ENCODE measurements around the gene BMP8A.
"Not testable (repeated sequence)": the region's sequence is repeated elsewhere in the genome, so short reads cannot be mapped to it uniquely, and the experiment has no call there.

BMP8A gene

DNA sequence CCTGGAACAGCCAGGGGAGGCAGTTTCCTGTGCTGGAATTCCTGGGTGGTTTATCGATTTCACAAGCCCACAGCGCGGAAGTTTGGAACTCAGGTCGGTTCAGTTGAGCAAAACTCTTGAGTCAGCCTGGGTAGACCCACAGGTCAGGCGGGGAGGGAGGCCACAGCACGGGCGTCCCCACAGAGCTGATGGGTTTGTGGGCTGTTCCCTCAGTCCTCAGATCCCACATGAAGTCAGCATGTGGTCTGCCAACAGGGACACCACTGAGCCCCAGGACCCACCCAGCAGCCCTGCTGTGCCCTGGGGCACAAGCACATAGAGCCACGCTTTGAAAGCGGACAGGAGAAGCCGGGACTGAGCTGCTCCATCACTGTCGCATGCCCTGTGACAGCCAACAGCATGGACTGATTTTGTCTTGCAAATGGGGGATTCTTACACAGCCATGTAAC lies 17.4 kb downstream of the BMP8A start:
- TF ChIP-seq, protein P1, sequence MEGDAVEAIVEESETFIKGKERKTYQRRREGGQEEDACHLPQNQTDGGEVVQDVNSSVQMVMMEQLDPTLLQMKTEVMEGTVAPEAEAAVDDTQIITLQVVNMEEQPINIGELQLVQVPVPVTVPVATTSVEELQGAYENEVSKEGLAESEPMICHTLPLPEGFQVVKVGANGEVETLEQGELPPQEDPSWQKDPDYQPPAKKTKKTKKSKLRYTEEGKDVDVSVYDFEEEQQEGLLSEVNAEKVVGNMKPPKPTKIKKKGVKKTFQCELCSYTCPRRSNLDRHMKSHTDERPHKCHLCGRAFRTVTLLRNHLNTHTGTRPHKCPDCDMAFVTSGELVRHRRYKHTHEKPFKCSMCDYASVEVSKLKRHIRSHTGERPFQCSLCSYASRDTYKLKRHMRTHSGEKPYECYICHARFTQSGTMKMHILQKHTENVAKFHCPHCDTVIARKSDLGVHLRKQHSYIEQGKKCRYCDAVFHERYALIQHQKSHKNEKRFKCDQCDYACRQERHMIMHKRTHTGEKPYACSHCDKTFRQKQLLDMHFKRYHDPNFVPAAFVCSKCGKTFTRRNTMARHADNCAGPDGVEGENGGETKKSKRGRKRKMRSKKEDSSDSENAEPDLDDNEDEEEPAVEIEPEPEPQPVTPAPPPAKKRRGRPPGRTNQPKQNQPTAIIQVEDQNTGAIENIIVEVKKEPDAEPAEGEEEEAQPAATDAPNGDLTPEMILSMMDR (conservative IDR thresholded peaks at IDR 0.05; ENCODE audit: control insufficient read depth, insufficient read depth, low read depth, low read length) = no peak
- no peak overlapping the region for H3K4me3 ChIP-seq (ENCODE audit: control insufficient read depth, low read depth, low read length)
- DNase-seq (ENCODE audit: low read depth) = peak; percentile 68

DNA sequence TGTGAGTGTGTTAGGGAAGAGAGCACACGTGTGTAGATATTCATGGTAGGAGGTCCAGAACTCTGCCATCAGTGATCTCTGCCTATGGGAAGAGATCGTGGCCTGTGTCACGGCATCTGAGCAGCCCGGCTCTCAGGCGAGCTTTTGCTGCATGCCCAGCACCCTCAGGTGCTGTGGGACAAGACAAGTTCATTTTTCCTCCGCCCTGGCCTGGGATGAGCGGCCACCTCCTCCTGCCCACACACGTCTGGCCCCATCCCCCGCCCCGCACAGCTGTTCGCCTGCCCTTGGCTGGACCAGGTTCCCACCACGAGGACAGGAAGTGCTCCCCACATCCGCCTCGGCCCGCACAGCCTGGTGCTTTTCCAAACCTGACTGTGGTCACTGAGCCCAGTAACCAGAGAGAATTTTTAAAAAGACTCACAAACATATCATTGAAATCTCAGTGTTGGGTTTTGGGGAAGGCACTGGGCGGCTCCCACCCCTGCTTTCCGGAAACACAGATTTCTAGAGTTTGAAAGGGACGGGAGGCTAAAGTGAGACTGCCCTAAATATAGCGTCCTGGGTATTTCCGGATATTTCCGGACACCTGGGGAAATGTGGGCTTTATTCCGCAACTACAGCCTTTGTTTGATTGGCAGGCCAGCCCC lies 18.0 kb downstream of the BMP8A start:
- no peak overlapping the region for H3K4me3 ChIP-seq (ENCODE audit: control insufficient read depth, low read depth, low read length)
- TF ChIP-seq, protein P1 (conservative IDR thresholded peaks at IDR 0.05; ENCODE audit: control insufficient read depth, insufficient read depth, low read depth, low read length) = no peak
- peak; percentile 56 for DNase-seq (ENCODE audit: low read depth)

DNA sequence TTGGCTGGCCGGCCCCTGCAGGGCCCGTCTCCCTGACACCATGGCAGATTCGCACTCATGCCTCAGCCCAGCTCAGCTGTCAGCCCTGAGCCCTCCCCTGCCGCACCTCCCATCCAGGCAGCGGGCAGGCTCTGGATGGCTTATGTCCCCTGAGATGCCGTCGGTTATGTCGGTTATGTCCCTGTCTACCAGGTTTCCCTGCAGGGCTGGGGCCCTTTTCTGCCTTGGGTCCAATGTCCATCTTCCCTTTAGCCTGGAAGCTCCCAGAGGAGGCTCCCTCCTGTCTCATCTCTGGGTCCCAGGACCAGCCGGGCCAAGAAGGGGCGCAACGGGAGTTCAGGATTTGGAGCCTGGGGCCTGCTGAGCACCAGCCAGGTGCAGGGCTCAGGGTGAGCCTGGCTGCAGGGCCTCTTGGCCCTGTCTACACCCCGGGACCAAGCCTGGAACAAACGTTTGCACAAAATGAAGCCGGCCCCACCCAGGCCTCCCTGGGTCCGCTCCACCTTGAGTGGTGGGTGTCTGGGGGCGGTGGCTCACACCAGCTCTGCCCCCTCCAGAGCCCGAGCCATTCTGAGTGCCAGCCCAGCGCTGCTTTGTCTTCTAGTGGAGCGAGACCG lies 19.2 kb downstream of the BMP8A start:
- not testable (repeated sequence) for DNase-seq (ENCODE audit: low read depth); H3K4me3 ChIP-seq (ENCODE audit: control insufficient read depth, low read depth, low read length)

DNA sequence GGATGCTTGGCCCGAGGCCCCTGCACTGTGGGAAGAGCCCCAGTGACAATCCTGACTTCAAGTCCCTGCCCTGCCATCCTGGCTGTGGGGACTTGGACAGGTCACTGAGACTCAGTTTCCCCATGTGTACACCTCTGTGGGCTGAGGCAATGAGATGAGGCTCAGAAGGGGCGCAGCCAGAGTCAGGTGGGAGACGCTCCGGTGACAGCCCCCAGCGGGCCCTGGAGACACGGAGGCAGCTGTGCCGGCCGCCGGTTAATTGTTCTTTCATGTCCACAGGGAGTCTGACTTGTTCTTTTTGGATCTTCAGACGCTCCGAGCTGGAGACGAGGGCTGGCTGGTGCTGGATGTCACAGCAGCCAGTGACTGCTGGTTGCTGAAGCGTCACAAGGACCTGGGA lies 20.0 kb downstream of the BMP8A start:
- H3K4me3 ChIP-seq (ENCODE audit: control insufficient read depth, low read depth, low read length); DNase-seq (ENCODE audit: low read depth): not testable (repeated sequence)

DNA sequence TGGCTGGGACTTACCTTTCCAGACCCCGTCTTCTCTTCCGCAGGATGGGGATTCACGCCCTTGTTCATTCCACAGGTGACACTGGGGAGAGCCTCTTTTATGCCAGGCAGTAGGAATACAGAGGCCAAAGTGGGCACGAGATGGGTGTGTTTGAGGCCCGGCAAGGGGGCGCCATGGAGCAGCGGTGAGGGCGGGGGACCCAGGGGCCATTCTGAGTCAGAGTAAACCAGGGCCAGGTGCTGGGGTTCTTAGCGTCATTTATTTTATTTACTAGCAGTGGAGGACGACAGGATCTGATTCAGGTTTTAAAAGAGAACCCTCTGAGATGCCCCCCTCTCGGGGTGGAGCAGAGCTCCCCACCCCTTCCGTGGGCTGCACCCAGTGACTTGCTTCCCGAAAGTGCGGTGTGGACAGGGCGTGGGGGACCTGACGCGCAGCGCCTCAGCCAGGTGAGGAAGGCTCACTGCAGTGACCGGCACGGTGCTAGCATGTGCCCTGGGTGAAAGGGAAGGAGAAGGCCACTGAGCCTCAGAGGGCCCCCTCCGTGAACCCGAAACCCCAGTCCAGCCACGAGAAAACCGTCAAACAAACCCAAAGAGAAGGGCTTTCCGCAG lies 20.9 kb downstream of the BMP8A start:
- not testable (repeated sequence) for DNase-seq (ENCODE audit: low read depth)

DNA sequence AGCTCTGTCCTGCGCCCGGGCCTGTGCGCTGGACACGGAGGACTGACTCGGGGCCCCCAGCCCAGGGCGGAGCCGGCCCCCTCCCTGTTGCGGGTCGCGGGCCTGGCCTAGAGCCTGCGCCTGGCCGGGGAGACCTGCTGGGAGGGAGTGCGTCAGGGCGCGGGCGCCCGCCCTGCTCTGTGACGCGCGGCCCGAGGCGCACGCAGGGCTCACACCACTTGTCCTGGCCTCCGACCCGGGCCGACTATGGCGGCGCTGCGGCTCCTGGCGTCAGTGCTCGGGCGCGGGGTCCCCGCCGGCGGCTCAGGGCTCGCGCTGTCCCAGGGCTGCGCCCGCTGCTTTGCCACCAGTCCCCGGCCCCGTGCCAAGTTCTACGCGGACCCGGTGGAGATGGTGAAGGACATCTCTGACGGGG lies 23.3 kb downstream of the BMP8A start:
- DNase-seq (ENCODE audit: low read depth); H3K4me3 ChIP-seq (ENCODE audit: control insufficient read depth, low read depth, low read length): not testable (repeated sequence)

More for the DNA sequence above, 20.9 kb downstream of the BMP8A start:
- not testable (repeated sequence) for H3K4me3 ChIP-seq (ENCODE audit: control insufficient read depth, low read depth, low read length)

DNA sequence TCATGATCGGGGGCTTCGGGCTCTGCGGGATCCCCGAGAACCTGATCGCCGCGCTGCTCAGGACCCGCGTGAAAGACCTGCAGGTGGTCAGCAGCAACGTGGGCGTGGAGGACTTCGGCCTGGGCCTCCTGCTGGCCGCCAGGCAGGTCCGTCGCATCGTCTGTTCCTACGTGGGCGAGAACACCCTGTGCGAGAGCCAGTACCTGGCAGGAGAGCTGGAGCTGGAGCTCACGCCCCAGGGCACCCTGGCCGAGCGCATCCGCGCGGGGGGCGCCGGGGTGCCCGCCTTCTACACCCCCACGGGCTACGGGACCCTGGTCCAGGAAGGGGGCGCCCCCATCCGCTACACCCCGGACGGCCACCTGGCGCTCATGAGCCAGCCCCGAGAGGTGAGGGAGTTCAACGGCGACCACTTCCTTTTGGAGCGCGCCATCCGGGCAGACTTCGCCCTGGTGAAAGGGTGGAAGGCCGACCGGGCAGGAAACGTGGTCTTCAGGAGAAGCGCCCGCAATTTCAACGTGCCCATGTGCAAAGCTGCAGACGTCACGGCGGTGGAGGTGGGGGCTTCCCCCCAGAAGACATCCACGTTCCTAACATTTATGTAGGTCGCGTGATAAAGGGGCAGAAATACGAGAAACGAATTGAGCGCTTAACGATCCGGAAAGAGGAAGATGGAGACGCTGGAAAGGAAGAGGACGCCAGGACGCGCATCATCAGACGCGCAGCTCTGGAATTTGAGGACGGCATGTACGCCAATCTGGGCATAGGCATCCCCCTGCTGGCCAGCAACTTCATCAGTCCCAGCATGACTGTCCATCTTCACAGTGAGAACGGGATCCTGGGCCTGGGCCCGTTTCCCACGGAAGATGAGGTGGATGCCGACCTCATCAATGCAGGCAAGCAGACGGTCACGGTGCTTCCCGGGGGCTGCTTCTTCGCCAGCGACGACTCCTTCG lies 24.0 kb downstream of the BMP8A start:
- DNase-seq (ENCODE audit: low read depth) = peak; percentile 46
- H3K4me3 ChIP-seq (ENCODE audit: control insufficient read depth, low read depth, low read length) = peak overlapping the region; percentile 25

DNA sequence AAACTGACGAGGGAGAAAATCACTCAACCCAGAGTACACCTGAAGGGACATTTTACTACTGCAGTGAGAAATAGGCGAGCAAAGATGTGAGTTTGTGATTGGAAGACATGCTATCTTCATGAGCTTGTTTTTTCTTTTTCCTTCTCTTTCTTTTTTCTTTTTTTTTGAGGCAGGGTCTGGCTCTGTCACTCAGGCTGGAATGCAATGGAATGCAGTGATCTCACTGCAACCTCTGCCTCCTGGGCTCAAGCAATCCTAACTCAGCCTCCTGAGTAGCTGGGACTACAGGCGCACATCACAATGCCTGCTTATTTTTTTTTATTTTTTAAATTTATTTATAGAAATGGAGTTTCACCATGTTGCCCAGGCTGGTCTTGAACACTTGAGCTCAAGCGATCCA lies 25.4 kb downstream of the BMP8A start:
- H3K4me3 ChIP-seq (ENCODE audit: control insufficient read depth, low read depth, low read length); DNase-seq (ENCODE audit: low read depth): not testable (repeated sequence)

DNA sequence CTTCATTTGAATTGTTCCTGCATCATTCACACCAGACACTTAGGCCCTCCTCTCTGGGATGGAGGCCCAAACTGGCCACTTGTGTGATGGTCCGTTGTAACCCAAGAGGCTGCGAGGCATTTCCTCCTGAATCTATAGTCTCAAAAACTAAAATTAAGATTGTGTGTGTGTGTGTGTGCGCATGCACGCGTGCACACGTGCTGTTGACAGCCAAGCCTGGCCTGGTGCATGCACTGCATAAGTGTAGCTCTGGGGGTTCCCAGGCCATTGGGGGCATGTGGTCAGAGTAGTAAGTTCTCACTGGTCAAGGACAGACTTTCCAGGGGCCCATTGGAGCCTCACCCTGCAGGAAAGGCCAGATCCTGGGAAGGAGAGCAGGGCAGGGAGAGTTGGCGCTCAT lies 26.5 kb downstream of the BMP8A start:
- DNase-seq (ENCODE audit: low read depth); H3K4me3 ChIP-seq (ENCODE audit: control insufficient read depth, low read depth, low read length): not testable (repeated sequence)

DNA sequence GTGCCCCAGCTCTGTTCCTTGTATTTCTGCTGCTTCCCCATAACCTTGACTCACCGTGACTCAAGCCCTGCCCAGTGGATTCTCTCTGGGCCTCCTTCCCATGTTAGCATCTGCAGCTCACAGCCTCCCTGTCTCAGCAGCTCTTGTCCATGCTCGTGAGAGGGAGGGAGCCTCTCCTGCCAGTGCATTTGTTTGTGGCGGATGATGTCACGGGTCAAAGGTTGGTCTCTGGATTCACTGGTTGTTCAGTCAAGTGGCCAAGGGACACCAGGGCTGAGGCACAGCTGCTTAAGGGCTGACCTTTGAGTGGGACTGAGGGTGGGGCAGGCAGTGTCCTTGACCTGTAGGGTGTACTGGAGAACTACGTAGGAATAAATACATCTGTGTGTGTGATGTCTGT lies 27.9 kb downstream of the BMP8A start:
- not testable (repeated sequence) for DNase-seq (ENCODE audit: low read depth); H3K4me3 ChIP-seq (ENCODE audit: control insufficient read depth, low read depth, low read length)

DNA sequence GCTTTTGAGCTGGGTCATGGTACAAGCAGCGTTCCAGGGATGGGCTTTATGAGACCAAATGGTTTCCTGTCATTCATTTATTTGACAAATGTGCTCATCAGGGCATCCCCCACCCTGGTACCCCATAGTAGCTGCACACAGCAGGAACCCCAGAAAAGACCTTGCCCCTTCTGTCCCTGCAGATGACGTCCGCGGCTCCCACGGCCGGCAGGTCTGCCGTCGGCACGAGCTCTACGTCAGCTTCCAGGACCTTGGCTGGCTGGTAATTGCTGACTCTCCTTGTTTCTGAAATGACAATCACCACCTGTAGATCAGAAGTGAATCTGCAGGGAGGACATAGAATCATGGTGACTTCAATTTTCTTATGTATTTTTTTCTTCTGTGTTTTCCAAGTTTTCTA lies 30.8 kb downstream of the BMP8A start:
- not testable (repeated sequence) for H3K4me3 ChIP-seq (ENCODE audit: control insufficient read depth, low read depth, low read length); DNase-seq (ENCODE audit: low read depth)

Data from fibroblast of mammary gland (primary cell).